GM23248 (cell line): ENCODE data around the gene WDR62. TPM values are rescaled to one million over a fixed set of nuclear protein-coding genes. Genes with fewer than 3 reads are reported as not detected.
A peak's percentile ranks its signal among the peaks of the same experiment; 100 is the strongest.

Source experiments
- DNase-seq: peaks from one replicate; pipeline ENCODE4 v3.0.0-alpha.2; 2015
- H2AFZ ChIP-seq: fragments of 200-600 bp; sonication (generic); 2 replicates; pipeline ENCODE4 v1.6.1; 2016; ENCODE audit warnings: antibody characterized with exemption
- H3F3A ChIP-seq: fragments of 200-600 bp; sonication (generic); 2 replicates; pipeline ENCODE4 v1.6.1; 2016; ENCODE audit warnings: mild to moderate bottlenecking, antibody characterized with exemption, mixed run types; ENCODE audit not compliant: insufficient read depth
- H3K27ac ChIP-seq: fragments of 200-600 bp; sonication (generic); 2 replicates; pipeline ENCODE4 v1.5.1; 2016; ENCODE audit warnings: mild to moderate bottlenecking
- H3K27me3 ChIP-seq: fragments of 200-600 bp; sonication (generic); replicated peaks from 2 replicates; pipeline ENCODE4 v1.6.1; 2016; ENCODE audit warnings: mild to moderate bottlenecking; ENCODE audit not compliant: insufficient read depth
- H3K36me3 ChIP-seq: fragments of 200-600 bp; sonication (generic); 2 replicates; pipeline ENCODE4 v1.6.1; 2016; ENCODE audit warnings: low read depth, mild to moderate bottlenecking
- H3K4me1 ChIP-seq: fragments of 200-600 bp; sonication (generic); 2 replicates; pipeline ENCODE4 v1.6.1; 2016; ENCODE audit warnings: mild to moderate bottlenecking; ENCODE audit not compliant: insufficient read depth
- H3K4me2 ChIP-seq: fragments of 200-600 bp; sonication (generic); one replicate; pipeline ENCODE4 v1.6.1; 2016; ENCODE audit warnings: mild to moderate bottlenecking; ENCODE audit not compliant: unreplicated experiment
- H3K4me3 ChIP-seq: fragments of 200-600 bp; sonication (generic); 2 replicates; pipeline ENCODE4 v1.5.1; 2016; ENCODE audit warnings: mild to moderate bottlenecking
- H3K79me2 ChIP-seq: fragments of 200-600 bp; sonication (generic); 2 replicates; pipeline ENCODE4 v1.6.1; 2016; ENCODE audit warnings: mild to moderate bottlenecking; ENCODE audit not compliant: insufficient read depth
- H3K9ac ChIP-seq: fragments of 200-600 bp; sonication (generic); 2 replicates; pipeline ENCODE4 v1.6.1; 2016; ENCODE audit warnings: mild to moderate bottlenecking
- H3K9me2 ChIP-seq: fragments of 200-600 bp; sonication (generic); 2 replicates; pipeline ENCODE4 v1.6.1; 2016; ENCODE audit warnings: mixed run types, mild to moderate bottlenecking, moderate library complexity; ENCODE audit not compliant: insufficient read depth
- H3K9me3 ChIP-seq: fragments of 200-600 bp; sonication (generic); one replicate; pipeline ENCODE4 v1.6.1; 2017; ENCODE audit warnings: low read depth
- H4K20me1 ChIP-seq: fragments of 200-600 bp; sonication (generic); 2 replicates; pipeline ENCODE4 v1.6.0; 2016; ENCODE audit not compliant: insufficient read depth
- EZH2 ChIP-seq: fragments of 200-600 bp; sonication (generic); IDR thresholded peaks from 2 replicates; pipeline ENCODE4 v1.6.1; 2018; ENCODE audit warnings: antibody characterized with exemption, mild to moderate bottlenecking; ENCODE audit not compliant: insufficient read depth, poor library complexity, severe bottlenecking
- EZH2phosphoT487 ChIP-seq: fragments of 200-600 bp; sonication (generic); IDR thresholded peaks from 2 replicates; pipeline ENCODE4 v1.6.1; 2018; ENCODE audit warnings: antibody characterized with exemption, moderate library complexity, mild to moderate bottlenecking, low read depth; ENCODE audit not compliant: insufficient read depth
- WGBS, 2 experiments: methylation state at CpG; one replicate each; pipeline ENCODE4 v1.1.6; 2015 to 2017; ENCODE audit warnings: low lambda C conversion rate in 2 of 2, low coverage in 1 of 2; ENCODE audit errors: missing lambda C conversion rate in 2 of 2; 5-methylcytosine and 5-hydroxymethylcytosine counted together
- in situ Hi-C: fragments of 300-500 bp; cut with MboI; formaldehyde crosslinking; loops from 2 replicates; pipeline ENCODE4 v1.15.0; 2020
- polyA plus RNA-seq: library from polyadenylated mRNA; unstranded; fragments of >200 nt; fragmentation: Nextera tagmentation; extraction: Ambion mirVana; gene quantifications from 2 replicates; pipeline ENCODE4 v1.2.1, GENCODE V29; 2016
- total RNA-seq: library from RNA; depleted of rRNA; stranded (reverse); fragments of >200 nt; shearing (Covaris generic); gene quantifications from 2 replicates; pipeline ENCODE4 v1.2.3, GENCODE V29; 2014

The WDR62 gene
- total and polyA plus RNA-seq, 2 experiments from 2014 or later, result 2.7 to 2.8 TPM

GRCh38 chr19:36058481-36059179, 3.9 kb downstream of the WDR62 start:
- 95% methylated on average over 12 of the region's 12 CpGs for WGBS, 2 experiments
- no peak overlapping the region for H3K27ac ChIP-seq
- no peaks in the 10 kb centered on the region for H3K9me2 ChIP-seq
- H3K4me3 ChIP-seq, result no peak overlapping the region
- no peak overlapping the region for H3K4me2 ChIP-seq
- no peaks in the 10 kb centered on the region for H3K4me1 ChIP-seq
- no peak overlapping the region for H2AFZ ChIP-seq
- peaks cover 26% of the 10 kb centered on the region for H3K79me2 ChIP-seq
- peaks cover 2% of the 10 kb centered on the region for H3F3A ChIP-seq
- H4K20me1 ChIP-seq, result no peaks in the 10 kb centered on the region
- H3K36me3 ChIP-seq, result no peaks in the 10 kb centered on the region
- in situ Hi-C loops, result no loop called here
- no peaks in the 10 kb centered on the region for H3K9me3 ChIP-seq
- TF ChIP-seq EZH2phosphoT487 (no peak), EZH2 (no peak)
- no peaks in the 10 kb centered on the region for H3K27me3 ChIP-seq
- no peak overlapping the region for H3K9ac ChIP-seq
- no peak for DNase-seq

DNA sequence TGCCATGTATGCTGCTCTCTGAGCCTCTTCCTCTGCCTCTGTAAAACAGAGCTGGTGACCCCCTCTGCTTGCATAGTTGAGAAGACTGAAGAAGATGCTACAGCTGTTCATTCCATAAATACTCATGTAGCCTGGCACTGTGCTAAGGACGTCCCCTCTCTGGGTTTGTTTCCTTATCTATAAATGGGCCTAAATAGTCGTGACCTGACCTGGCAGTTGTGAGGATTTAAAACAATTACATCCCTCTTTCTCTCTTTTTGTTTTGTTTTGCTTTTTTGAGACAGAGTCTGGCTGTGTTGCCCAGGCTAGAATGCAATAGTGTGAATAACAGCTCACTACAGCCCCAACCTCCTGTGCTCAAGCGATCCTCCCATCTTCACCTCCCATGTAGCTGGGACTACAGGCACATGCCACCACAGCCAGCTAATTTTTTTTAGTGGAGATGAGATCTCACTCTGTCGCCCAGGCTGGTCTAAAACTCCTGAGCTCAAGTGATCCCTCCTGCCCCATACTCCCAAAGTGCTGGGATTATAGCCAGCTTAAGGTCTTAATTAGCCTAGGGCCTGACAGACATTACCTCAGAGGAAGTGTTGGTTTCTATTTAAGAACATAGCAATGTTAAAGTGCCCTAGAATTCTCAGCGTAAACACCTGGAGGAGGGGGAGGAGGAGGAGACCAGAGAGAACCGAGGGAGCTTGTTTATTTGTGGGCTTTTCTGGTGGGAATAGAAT, 4.6 kb downstream of the WDR62 start:
- Histone ChIP-seq H3K27ac (no peak overlapping the region), H3K4me3 (no peak overlapping the region), H4K20me1 (no peaks in the 10 kb centered on the region), H3K36me3 (no peaks in the 10 kb centered on the region), H3K9me3 (no peaks in the 10 kb centered on the region), H2AFZ (no peak overlapping the region), H3K27me3 (no peaks in the 10 kb centered on the region), H3K9me2 (no peaks in the 10 kb centered on the region), H3K4me2 (no peak overlapping the region), H3K4me1 (no peaks in the 10 kb centered on the region), H3F3A (no peaks in the 10 kb centered on the region), H3K9ac (no peak overlapping the region), H3K79me2 (peaks cover 26% of the 10 kb centered on the region)
- in situ Hi-C loops, result no loop called here
- WGBS, 2 experiments, result 81 to 84% methylated on average over 6 of the region's 6 CpGs
- TF ChIP-seq EZH2phosphoT487, result no peak
- no peak for TF ChIP-seq EZH2
- DNase-seq, result no peak

DNA sequence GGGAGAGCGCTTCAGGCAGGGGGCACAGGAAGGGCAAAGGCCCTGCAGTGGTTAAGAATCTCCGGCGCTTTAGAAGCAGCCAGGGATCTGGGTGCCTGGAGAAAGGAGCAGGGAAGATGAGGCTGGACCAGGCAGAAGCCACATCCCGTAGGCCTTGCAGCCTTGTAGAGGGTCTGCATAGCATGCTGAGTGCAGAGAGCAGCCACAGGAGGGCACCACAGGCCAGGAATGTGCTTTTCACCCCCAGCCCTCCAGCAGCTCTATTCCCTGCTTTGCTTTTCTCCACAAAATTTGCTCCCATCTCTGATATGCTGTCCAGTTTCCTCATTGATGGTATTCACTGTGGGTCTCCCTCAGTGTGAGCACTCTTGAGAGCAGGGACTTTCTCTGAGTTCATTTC, 5.7 kb downstream of the WDR62 start:
- no peaks in the 10 kb centered on the region for H3K36me3 ChIP-seq
- 81 to 87% methylated on average over 4 of the region's 4 CpGs for WGBS, 2 experiments
- TF ChIP-seq EZH2phosphoT487, result no peak
- no peak for TF ChIP-seq EZH2

DNA sequence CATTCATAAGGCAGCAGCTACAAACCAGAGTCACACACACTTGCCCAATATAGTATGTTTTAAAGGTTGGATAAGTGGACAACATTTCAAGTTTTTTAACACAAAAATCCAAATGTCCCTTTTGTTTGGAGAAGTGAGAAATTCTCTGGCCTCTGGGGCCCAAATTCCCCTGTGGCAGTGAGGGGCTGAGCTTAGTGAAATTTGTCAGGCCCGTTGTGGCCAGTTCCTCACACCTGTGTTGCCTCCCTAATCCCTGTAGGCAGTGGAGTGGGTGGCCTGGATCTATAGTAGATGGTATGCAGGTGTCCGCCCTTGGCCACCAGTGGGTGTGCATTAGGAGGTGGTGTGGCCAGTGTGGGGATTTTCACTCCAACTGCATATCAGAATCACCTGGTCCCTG, 6.7 kb downstream of the WDR62 start:
- Histone ChIP-seq H3K9me2 (no peaks in the 10 kb centered on the region), H4K20me1 (no peaks in the 10 kb centered on the region), H3K9me3 (no peaks in the 10 kb centered on the region), H3F3A (no peaks in the 10 kb centered on the region), H3K4me2 (no peak overlapping the region), H3K36me3 (no peaks in the 10 kb centered on the region), H3K4me3 (no peak overlapping the region), H3K79me2 (peaks cover 16% of the 10 kb centered on the region), H2AFZ (no peak overlapping the region), H3K27ac (no peak overlapping the region), H3K9ac (no peak overlapping the region), H3K4me1 (no peaks in the 10 kb centered on the region), H3K27me3 (no peaks in the 10 kb centered on the region)
- no peak for DNase-seq
- in situ Hi-C loops, result no loop called here
- WGBS, 2 experiments, result 75 to 90% methylated on average over 2 of the region's 2 CpGs
- no peak for TF ChIP-seq EZH2phosphoT487
- no peak for TF ChIP-seq EZH2

More for the DNA sequence above, 5.7 kb downstream of the WDR62 start:
- Histone ChIP-seq H2AFZ (no peak overlapping the region), H3K4me2 (no peak overlapping the region), H3K27me3 (no peaks in the 10 kb centered on the region), H3K27ac (no peak overlapping the region), H3K4me3 (no peak overlapping the region), H3K9me3 (no peaks in the 10 kb centered on the region), H3K9me2 (no peaks in the 10 kb centered on the region), H3K4me1 (no peaks in the 10 kb centered on the region), H3F3A (no peaks in the 10 kb centered on the region), H3K79me2 (peaks cover 24% of the 10 kb centered on the region), H3K9ac (no peak overlapping the region), H4K20me1 (no peaks in the 10 kb centered on the region)
- in situ Hi-C loops, result no loop called here
- DNase-seq, result peak; percentile 70
